HCT116 (cell line): Measurements from ENCODE around the gene LDLRAD4. TPM values are rescaled to one million over a fixed set of nuclear protein-coding genes. Genes with fewer than 3 reads are reported as not detected.

Source experiments
- ATAC-seq: fragments of 200-7000 bp; cut with Tn5 transposase; 2 replicates; pipeline ENCODE4 v1.9.1; 2020; ENCODE audit warnings: mild to moderate bottlenecking, moderate library complexity
- BruUV-seq: library from RNA; stranded (reverse); fragments of 400-500 nt; replicated peaks from 2 replicates; lab custom pipeline; 2021; lab: Mats Ljungman, UMichigan
- CTCF ChIA-PET: fragments of 300-600 bp; sonication (Branson Sonifier 250); formaldehyde crosslinking; loops from one replicate; lab custom pipeline; 2021; ENCODE audit warnings: antibody characterized with exemption; lab: Charles Lee
- POLR2A ChIA-PET: fragments of 300-600, 350-600 bp; sonication (Branson Sonifier 250); formaldehyde crosslinking; loops from one replicate; lab custom pipeline; 2021; ENCODE audit warnings: antibody characterized with exemption; lab: Charles Lee
- RAD21 ChIA-PET, 2 experiments: fragments of 300-600 bp; sonication (Branson Sonifier 250); formaldehyde crosslinking; loops; one replicate each; lab custom pipeline; 2023; ENCODE audit warnings: low total read pairs in 2 of 2; ENCODE audit not compliant: uncharacterized antibody in 2 of 2, unreplicated experiment in 2 of 2, low non-redundant PET in 1 of 2; lab: Charles Lee
- DNase-seq: peaks from one replicate; pipeline ENCODE4 v3.0.0-alpha.2; 2010; ENCODE audit warnings: low read depth, low spot score
- H2AFZ ChIP-seq: fragments of 200-600 bp; shearing (Covaris generic), sonication (generic); 2 replicates; pipeline ENCODE4 v1.6.1; 2017; ENCODE audit warnings: low read depth, mixed run types, mixed read lengths, antibody characterized with exemption, low read length; ENCODE audit not compliant: poor library complexity, severe bottlenecking
- H3K27ac ChIP-seq: 2 replicates; pipeline ENCODE4 v1.5.1; 2012; ENCODE audit warnings: low read depth, low read length
- H3K27me3 ChIP-seq: fragments of 200-600 bp; sonication (generic); 2 replicates; pipeline ENCODE4 v1.6.1; 2016; ENCODE audit warnings: mixed run types, low read length, mixed read lengths; ENCODE audit not compliant: insufficient read depth
- H3K36me3 ChIP-seq, 2 experiments: fragments of 200-500 bp in 1 of 2; fragments of 200-600 bp in 1 of 2; sonication (Bioruptor generic) in 1 of 2; sonication (generic) in 1 of 2; 2 replicates each; pipeline versions ENCODE4 v1.5.1 to v1.6.1; 2014 to 2016; ENCODE audit warnings: low read length in 2 of 2, inconsistent platforms in 1 of 2, mixed read lengths in 1 of 2, mixed run types in 1 of 2; ENCODE audit not compliant: insufficient read depth in 2 of 2, control insufficient read depth in 1 of 2
- H3K4me1 ChIP-seq, 2 experiments: fragments of 200-600 bp in 1 of 2; sonication (generic) in 1 of 2; 2 replicates each; pipeline versions ENCODE4 v1.5.1 to v1.6.1; 2012 to 2017; ENCODE audit warnings: low read length in 2 of 2, inconsistent platforms in 1 of 2, mild to moderate bottlenecking in 1 of 2, mixed read lengths in 1 of 2, mixed run types in 1 of 2, moderate library complexity in 1 of 2; ENCODE audit not compliant: insufficient read depth in 2 of 2, control insufficient read depth in 1 of 2
- H3K4me2 ChIP-seq: fragments of 200-600 bp; sonication (generic); 2 replicates; pipeline ENCODE4 v1.6.1; 2017; ENCODE audit warnings: mixed run types, low read length, mixed read lengths
- H3K4me3 ChIP-seq, 2 experiments: fragments of 200-600 bp in 1 of 2; sonication (generic) in 1 of 2; replicated peaks in 1 of 2; 2 replicates each; pipeline ENCODE4 v1.5.1; 2011 to 2016; ENCODE audit warnings: low read length in 2 of 2, control low read depth in 1 of 2, low read depth in 1 of 2, mild to moderate bottlenecking in 1 of 2, mixed read lengths in 1 of 2, mixed run types in 1 of 2
- H3K79me2 ChIP-seq: fragments of 200-600 bp; sonication (generic); 2 replicates; pipeline ENCODE4 v1.6.1; 2017; ENCODE audit warnings: mild to moderate bottlenecking, mixed run types, low read length, moderate library complexity, mixed read lengths; ENCODE audit not compliant: insufficient read depth
- H3K9ac ChIP-seq: fragments of 200-600 bp; sonication (generic); 2 replicates; pipeline ENCODE4 v1.6.1; 2016; ENCODE audit warnings: low read length, mixed read lengths
- H3K9me2 ChIP-seq: fragments of 200-600 bp; sonication (generic), shearing (Covaris generic); 2 replicates; pipeline ENCODE4 v1.6.1; 2017; ENCODE audit warnings: mixed run types, mild to moderate bottlenecking, moderate library complexity; ENCODE audit not compliant: insufficient read depth
- H3K9me3 ChIP-seq, 2 experiments: fragments of 200-500 bp in 1 of 2; fragments of 200-600 bp in 1 of 2; sonication (Bioruptor generic) in 1 of 2; sonication (generic) in 1 of 2; 2 replicates each; pipeline ENCODE4 v1.6.1; 2014 to 2017; ENCODE audit warnings: low read length in 2 of 2, mixed read lengths in 2 of 2, inconsistent platforms in 1 of 2, low read depth in 1 of 2, mild to moderate bottlenecking in 1 of 2, mixed run types in 1 of 2, moderate library complexity in 1 of 2; ENCODE audit not compliant: control insufficient read depth in 1 of 2, insufficient read depth in 1 of 2
- H4K20me1 ChIP-seq: fragments of 200-600 bp; sonication (generic), shearing (Covaris generic); 2 replicates; pipeline ENCODE4 v1.6.1; 2017; ENCODE audit warnings: mixed run types, mild to moderate bottlenecking, moderate library complexity; ENCODE audit not compliant: insufficient read depth
- ATF3 ChIP-seq: IDR thresholded peaks from 2 replicates; pipeline ENCODE4 v1.6.1; 2012
- FOSL1 ChIP-seq: IDR thresholded peaks from 2 replicates; pipeline ENCODE4 v1.6.1; 2012; ENCODE audit warnings: low read depth
- SIN3A ChIP-seq: IDR thresholded peaks from 2 replicates; pipeline ENCODE4 v1.6.1; 2012; ENCODE audit warnings: low read depth
- YY1 ChIP-seq: IDR thresholded peaks from 2 replicates; pipeline ENCODE4 v1.6.1; 2011; ENCODE audit warnings: low read length, low read depth, moderate library complexity, mild to moderate bottlenecking; ENCODE audit not compliant: insufficient replicate concordance; ENCODE audit errors: extremely low read depth
- intact Hi-C: fragments of 100-400 bp; cut with micrococcal nuclease; formaldehyde crosslinking; loops from 2 replicates; pipeline ENCODE4 v1.10.0; 2022
- total RNA-seq: library from RNA; stranded (reverse); gene quantifications from one replicate; pipeline ENCODE4 v1.2.1, GENCODE V29; 2021; ENCODE audit not compliant: unreplicated experiment

Gene LDLRAD4
- total RNA-seq, 1 experiment from 2014 or later: 1.2 TPM

- TF ChIP-seq YY1: no peak
Measured at GRCh38 chr18:13220361-13220991, 1.9 kb downstream of the LDLRAD4 start (continued).

- POLR2A ChIA-PET: interaction anchor here (0.6 kb wide), 1 partner anchor 913 kb away, joined by 3 read pairs; no protein-coding TSS in a partner anchor
- no peaks in the 10 kb centered on the region for H3K79me2 ChIP-seq
- no peak overlapping the region for H3K4me3 ChIP-seq
- H2AFZ ChIP-seq: no peak overlapping the region
- no peaks in the 10 kb centered on the region for H3K9me3 ChIP-seq
- RAD21 ChIA-PET: no interaction called here
- H3K9ac ChIP-seq: no peak overlapping the region
- no peaks in the 10 kb centered on the region for H3K9me2 ChIP-seq
- ATAC-seq: no peak
- no peak for DNase-seq
- peaks cover 10% of the 10 kb centered on the region; the same call in 1 of the 2 replicates for H3K27me3 ChIP-seq
- TF ChIP-seq SIN3A (no peak), FOSL1 (no peak), ATF3 (no peak), YY1 (no peak)
- H4K20me1 ChIP-seq: no peaks in the 10 kb centered on the region
- no peak overlapping the region for H3K27ac ChIP-seq
- CTCF ChIA-PET: no interaction called here
- intact Hi-C loops: no loop called here
- no TSS peak for BruUV-seq
- no peaks in the 10 kb centered on the region for H3K36me3 ChIP-seq
- H3K4me2 ChIP-seq: no peak overlapping the region
- peaks cover 0 to 2% of the 10 kb centered on the region in 2 experiments; a peak in 1 of 4 replicates for H3K4me1 ChIP-seq
Measured at GRCh38 chr18:13221869-13222855, 3.6 kb downstream of the LDLRAD4 start.
